SIG-M5 (cell line): ENCODE results near the gene GNG3.
"Not testable (repeated sequence)": the region's sequence is repeated elsewhere in the genome, so short reads cannot be mapped to it uniquely, and the experiment has no call there.

Experiments
- DNase-seq: peaks from one replicate; lab custom pipeline; 2025; lab: John Stamatoyannopoulos, UW

Gene GNG3

DNA sequence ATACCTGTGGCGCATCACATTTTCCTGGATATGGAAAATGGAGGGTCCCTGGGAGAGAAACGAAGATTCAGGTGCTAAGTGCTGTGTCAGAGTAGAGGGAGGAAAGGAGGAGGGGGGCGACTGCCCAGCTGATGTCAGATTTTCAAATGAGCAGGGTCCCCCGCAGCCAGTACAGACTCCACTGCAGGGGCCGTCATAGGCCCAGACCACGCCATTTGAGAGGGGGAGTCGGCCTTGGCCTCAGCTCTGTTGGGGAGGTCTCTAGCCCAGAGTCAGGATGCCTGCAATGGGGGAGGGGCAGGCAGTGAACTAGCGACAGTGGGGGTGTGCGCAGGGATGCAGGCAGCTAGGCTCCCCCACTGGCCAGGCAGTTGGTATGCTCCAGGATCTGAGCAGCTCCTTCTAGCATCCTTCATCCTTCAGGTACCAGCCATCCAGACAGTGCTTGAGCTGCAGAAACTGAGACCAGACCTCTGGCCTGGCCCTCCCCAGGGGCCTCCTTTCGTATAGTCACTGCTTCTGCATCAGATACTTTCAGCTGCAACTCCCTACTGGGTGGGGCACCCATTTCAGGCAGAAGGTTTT is at the start of gene GNG3, which contains the start of gene BSCL2:
Gene GNG3, plus strand, starts transcription at position 400 of the 585 bp plus-strand sequence. CDS start 620 bp downstream, outside the sequence.
Gene BSCL2, minus strand, starts transcription at position 148 of the 585 bp plus-strand sequence. CDS start 229 bp downstream, outside the sequence.
- DNase-seq, result no peak

- DNase-seq, result no peak
Measured at GRCh38 chr11:62664405-62665074, 42.9 kb upstream of the GNG3 start.

DNA sequence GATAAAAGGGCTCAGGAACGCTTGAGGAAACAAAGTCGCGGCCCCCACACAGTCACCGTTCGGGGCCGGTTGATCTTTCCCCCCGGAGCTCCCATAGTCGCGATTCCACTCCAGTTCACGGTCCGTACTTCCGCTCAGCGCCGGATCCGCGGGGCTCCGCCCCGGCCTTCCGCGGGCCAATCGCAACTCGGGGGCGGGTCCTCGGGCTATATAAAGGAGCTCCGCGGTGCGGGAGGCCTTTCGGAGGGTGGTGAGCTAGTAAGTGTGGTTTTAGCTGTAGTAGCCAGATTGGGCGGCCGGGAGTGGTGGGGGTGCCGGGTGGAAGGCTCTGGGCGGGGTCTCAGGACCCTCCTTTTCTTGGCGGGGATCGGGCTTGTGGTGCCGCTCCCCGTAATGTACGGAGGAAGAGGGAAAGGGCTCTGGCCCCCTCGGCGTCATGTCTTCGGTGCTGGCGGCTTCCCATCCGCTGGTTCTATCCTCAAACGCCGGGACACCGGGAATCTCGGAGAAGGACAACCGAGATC is 42.3 kb upstream of the GNG3 start, which contains the start of the genes C11orf98 and CSKMT:
Gene C11orf98, minus strand, starts transcription at position 136 of the 524 bp plus-strand sequence. Its CDS starts 41 bp downstream, at position 95.
Gene CSKMT, plus strand, starts transcription at position 238 of the 524 bp plus-strand sequence. CDS start 568 bp downstream, outside the sequence.
- DNase-seq, result peak; percentile 51

- no peak for DNase-seq
Measured at GRCh38 chr11:62665599-62666258, 41.7 kb upstream of the GNG3 start.

GRCh38 chr11:62666259-62666926 is 41.1 kb upstream of the GNG3 start:
- no peak for DNase-seq

- no peak for DNase-seq
Measured at GRCh38 chr11:62667460-62667859, 40.0 kb upstream of the GNG3 start.

- no peak for DNase-seq
Measured at GRCh38 chr11:62669420-62670161, 37.9 kb upstream of the GNG3 start.

DNA sequence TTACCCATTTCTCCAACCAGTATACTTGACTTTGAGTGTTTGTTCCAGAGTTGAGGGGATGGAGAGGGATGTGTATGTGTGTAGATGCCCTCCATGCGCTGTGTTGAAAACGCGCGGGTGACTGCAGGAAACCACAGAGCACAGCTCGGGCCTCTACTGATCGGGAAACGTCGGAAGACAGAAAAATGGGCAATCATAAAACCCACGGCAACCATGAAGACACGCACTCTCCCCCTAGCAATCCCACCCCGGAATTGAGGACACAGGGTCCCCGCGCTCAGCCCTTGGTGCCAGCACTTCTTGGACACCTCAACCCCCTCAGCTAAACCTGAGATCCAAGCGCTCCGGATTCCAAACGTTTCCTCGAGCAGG is 36.3 kb upstream of the GNG3 start:
- DNase-seq, result no peak

DNA sequence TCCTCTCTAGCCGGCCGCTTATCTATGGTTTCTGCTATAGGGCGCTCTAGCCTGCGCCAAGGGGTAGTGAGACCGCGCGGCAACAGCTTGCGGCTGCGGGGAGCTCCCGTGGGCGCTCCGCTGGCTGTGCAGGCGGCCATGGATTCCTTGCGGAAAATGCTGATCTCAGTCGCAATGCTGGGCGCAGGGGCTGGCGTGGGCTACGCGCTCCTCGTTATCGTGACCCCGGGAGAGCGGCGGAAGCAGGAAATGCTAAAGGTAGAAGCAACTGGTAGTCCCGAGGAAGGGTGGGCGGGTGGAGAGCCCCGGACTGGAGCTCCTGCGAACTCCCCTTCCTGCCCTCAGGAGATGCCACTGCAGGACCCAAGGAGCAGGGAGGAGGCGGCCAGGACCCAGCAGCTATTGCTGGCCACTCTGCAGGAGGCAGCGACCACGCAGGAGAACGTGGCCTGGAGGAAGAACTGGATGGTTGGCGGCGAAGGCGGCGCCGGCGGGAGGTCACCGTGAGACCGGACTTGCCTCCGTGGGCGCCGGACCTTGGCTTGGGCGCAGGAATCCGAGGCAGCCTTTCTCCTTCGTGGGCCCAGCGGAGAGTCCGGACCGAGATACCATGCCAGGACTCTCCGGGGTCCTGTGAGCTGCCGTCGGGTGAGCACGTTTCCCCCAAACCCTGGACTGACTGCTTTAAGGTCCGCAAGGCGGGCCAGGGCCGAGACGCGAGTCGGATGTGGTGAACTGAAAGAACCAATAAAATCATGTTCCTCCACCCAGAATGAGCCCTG is 35.7 kb upstream of the GNG3 start, which contains the start of the genes LBHD1 and UQCC3:
Gene LBHD1, minus strand, starts transcription at position 660 of the 782 bp plus-strand sequence. CDS start 2,236 bp downstream, outside the sequence.
Gene UQCC3, plus strand, starts transcription at position 66 of the 782 bp plus-strand sequence. Its CDS starts 73 bp downstream, at position 139.
- DNase-seq, result peak; percentile 91

DNA sequence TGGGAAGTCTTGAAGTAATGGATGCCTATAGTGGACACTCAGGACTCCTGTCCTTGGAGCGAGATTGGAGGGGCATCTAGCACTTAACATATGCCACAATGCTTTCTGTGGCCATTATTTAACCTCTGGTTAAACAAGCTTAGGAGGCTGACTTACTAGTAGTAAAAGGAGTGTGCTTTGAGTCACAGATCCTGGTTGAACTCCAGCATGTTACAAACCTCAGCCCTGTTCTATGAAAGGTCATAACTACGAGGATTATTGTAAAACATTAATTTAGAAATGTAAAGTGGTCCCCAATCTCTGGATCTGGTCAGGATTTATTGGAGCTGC is 34.3 kb upstream of the GNG3 start:
- no peak for DNase-seq

DNA sequence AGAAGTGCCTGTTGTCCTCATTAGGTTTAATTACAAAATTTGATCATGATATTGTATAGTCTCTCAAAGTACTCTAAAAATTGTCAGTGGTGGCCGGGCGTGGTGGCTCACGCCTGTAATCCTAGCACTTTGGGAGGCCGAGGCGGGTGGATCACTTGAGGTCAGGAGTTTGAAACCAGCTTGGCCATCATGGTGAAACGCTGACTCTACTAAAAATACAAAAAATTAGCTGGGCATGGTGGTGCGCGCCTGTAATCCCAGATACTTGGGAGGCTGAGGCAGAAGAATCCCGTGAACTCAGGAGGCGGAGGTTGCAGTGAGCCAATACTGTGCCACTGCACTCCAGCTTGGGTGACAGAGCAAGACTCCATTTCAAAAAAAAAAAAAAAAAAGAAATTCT is 32.1 kb upstream of the GNG3 start:
- DNase-seq, result not testable (repeated sequence)

GRCh38 chr11:62676698-62677097 is 30.8 kb upstream of the GNG3 start:
- no peak for DNase-seq

- DNase-seq, result no peak
Measured at GRCh38 chr11:62677156-62677555, 30.3 kb upstream of the GNG3 start.

- DNase-seq, result no peak
Measured at GRCh38 chr11:62677714-62678113, 29.8 kb upstream of the GNG3 start.

DNA sequence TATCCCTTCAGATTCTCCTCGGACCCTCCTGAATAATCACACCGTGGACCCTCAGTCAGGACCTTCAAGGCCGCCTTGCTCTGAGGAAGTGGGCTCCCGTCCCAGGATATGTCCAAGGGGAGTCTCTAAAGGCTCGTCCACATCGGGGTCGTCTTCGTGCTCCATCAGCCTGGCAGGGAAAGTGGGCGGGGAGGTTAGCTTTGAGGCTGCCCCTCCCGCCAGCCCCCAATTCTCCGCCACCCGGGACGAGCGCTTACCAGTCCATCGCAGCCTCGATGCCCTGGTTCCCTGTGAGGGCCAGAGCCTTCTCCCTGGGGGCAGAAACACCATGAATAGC is 29.1 kb upstream of the GNG3 start:
- DNase-seq, result no peak

DNA sequence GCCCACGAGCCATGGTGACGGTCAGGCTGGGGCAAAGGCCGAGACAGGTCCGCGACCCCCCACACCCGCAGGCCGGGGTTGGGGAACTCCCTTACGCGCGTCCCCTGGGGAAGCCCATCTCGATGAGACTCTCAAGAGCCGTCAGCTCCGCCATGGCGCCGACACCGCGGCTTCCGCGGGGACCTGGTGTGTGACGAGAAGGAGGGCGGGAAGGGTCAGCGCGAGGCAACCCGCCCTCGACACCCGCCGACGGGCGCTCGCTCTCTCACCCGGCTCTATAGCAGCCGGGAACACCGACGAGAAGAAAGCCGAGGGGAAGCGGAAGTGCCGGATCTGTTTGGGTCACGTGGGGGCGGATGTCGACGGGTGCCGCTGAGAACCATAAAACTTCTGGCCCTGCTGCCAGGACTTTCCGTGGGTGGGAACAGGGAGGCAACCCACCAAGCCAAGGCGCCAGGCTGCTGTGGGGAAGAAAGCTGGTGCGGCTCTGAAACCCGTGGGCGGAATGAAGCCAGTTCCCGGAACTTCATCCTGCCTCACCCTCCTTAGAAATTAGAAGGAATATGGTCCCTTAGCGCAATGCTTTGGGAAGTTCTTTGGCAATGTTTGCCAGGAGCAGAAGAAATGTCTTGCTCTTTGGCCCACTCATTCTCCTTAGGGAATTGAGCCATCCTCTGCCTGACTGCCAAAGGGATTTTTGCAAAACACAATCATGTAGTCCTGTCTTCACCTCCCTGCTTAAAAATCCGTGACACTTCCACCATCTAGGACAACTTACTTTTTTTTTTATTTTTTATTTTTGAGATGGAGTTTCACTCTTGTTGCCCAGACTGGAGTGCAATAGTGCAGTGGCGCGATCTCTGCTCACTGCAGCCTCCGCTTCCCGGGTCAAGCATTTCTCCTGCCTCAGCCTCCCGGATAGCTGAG is 28.4 kb upstream of the GNG3 start, which contains the start of gene UBXN1:
Gene UBXN1, minus strand, starts transcription at position 304 of the 927 bp plus-strand sequence. Its CDS starts 150 bp downstream, at position 154.
- peak; percentile 47 for DNase-seq

- no peak for DNase-seq
Measured at GRCh38 chr11:62680825-62681240, 26.6 kb upstream of the GNG3 start.

- DNase-seq, result no peak
Measured at GRCh38 chr11:62682518-62682917, 25.0 kb upstream of the GNG3 start.
